ENCODE data around the gene ZBTB16.
A peak's percentile ranks its signal among the peaks of the same experiment; 100 is the strongest.

ZBTB16 gene

DNA sequence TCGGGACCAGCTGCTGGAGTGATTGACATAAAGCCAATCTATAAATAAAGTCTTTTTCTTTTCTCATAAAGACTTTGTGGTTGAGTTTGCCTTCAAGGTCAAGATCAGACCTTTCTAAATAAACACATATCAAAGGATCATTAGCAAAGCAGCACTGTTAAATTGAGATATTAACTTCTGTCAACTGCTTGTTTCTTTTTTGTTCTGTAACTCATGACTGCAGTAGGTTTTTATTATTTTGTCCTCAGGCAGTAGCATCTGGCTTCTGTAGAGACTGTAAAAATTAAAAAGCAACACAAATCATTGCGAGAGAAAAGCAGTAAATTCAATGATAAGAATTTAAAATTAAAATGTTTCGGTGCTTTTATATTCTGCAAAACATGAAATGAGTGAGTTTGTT lies 159.0 kb downstream of the ZBTB16 start:
- DNase-seq: no peak

DNA sequence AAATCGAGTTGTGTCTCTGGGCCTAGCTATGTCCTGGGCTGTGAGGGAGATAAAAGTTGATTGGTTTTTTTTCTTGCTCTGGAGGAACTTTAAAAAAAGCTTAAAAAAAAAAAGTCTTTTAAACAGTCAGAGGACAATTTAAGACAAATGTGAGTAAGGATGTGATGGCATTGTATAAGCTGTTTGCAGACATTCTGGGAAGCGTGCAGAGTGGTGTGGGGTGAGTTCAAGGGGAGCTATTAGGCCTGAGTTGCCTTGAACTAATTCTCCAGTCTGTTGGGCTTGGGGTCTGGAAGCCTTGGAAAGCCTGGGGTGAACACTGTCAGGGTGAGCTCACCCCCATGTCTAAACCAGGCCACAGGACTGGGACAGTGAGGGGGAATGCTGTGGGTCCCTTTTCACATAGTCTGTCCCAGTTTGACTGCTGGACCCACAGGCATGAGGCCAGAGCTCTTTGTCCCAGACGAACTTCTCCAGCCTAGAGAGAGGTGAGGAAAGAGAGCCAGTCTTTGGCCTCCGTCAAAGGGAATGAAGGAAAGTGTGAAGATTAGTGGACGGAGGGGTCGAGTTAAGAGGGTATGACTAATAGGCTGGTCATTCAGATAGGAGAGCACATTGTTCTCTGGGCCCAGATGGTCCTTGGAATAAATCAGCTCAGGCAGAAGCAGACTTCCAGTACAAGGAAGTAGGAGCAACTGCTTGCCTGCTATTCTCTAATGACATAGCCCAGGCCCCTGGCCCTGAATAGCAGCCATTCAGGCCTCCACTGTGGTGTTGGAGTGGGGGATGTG lies 160.2 kb downstream of the ZBTB16 start:
- peak in 1 of 2 donors; percentile 18 for DNase-seq

DNA sequence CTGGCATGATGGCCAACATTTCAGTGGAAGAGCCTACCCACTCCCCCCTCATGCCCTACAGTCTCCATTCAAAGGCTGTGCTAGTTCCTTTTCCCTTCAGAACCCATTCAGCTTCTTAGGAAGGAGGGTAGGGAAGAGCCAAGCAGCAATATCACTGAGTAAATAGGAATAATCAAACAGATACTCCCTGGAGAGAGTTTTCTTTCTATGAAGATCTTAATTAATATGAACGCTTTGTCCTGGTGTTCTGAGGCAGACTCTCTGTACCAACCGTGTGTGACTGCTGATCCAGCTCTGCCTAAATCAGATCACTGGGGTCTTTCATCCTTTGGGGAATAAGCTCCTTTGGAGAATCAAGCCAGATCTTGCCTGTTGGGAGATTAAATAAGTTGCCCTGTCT lies 161.5 kb downstream of the ZBTB16 start:
- DNase-seq: no peak

DNA sequence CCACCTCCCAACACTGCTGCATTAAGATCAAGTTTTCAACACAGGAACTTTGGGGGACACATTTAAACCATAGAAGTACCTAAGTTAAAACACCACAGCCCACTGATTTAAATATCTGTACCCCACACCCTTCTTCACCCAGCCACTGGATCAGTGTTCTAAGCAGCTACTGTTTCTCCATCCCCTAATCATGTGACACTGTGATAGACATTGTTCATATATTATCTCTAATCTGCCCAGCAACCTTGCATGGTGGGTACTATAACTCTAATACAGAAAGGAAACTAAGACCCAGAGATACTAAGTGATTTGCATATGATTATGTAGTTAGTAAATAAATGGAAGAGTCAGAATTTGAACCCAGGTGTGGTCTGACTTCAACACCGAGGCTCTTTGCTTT lies 166.2 kb downstream of the ZBTB16 start:
- no peak for DNase-seq

DNA sequence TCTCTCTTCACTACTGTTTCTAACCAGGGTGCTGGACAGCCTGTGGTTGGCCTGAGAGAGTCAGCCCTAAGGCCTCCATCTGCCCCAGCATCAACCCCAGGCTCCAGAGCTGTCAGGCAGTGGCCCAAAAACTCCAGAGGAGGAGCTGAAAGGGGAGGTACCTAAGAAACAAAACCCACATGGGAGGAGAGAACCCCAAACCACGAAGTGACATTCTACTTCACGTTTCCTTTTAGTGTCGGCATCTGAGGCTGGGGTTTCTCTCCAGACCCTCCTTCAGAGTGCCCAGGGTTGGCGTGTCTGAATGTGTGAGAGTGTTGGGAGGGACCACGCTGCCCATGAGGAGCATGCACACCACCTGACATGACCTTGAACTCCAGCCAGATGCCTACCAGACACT lies 166.8 kb downstream of the ZBTB16 start:
- no peak for DNase-seq

DNA sequence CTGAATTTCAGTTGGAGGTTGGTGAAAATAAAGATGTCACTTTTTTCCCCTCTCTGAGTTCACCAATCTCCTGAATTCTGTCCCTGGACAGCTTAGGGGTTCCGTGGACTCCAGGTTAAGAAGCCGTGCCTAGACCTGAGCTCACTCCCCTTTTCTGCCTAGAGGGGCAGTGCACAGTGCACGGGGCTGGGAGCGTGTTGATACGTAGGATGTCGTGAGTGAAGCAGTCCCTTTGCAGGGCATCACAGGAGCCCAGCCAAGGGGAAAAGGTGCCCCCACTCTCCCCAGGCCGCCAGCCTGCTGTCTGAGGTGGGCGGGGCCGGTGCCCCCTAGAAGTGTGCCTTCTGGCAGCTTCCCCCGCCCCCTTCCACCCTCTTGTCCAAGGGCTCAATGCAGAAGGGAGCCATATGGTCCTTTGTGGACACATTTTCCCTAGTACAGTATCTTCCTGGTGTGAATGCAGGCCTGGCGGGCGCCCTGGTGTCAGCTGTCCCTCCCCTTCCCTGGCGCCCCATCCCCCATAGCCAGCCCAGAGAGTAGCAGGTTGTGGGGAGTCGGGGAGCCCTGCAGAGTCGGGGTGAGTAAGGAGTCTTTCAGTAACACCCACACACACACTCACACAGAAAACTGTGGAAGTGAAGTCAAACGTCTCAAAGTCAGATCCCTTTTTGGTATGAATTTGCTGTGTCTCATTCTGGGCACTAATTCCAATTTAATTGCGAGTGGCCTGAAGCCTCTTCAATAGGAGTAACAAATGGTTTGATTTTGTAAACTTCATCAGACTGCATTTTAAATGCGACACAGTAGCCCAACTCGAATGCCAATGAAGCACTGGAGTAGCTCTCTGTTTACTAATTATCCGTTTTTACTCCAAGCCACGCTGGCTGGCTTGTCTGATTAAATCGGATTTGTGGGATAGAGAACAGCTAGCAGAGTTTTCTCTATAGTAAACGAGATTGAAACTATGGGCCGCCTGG lies 169.2 kb downstream of the ZBTB16 start:
- DNase-seq: peak in 1 of 2 donors; percentile 49

DNA sequence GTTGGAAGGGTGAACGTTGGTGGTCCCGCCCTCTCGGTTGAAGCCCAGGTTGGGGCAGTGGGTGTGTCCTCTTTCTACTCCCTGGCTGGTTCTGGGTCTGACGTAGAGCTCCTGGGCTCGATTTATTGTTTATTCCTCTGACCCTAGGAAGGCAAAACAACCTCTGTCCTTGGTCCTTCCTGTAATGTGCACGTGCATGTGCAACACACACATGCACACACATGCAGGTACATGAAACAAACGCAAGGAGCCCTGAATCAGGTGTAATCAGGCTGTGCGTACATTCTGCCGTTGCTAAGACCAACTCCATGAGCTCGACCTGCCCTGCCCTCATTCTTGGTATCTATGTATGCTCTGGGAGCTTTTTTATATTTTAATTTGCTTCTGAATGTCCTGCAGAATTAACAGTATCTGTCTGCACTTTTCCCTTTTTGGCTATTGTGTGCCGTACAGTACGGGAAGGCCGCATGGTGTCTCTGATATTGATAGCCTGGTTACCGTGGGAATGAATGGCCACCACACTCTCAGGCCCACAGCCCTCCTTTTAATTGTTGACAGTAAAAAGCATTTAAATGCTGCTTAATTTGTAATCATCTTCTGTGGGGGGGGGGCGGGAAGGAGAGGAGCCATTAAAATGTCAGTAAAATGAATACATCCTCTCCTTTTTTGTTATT lies 170.7 kb downstream of the ZBTB16 start:
- no peak for DNase-seq

DNA sequence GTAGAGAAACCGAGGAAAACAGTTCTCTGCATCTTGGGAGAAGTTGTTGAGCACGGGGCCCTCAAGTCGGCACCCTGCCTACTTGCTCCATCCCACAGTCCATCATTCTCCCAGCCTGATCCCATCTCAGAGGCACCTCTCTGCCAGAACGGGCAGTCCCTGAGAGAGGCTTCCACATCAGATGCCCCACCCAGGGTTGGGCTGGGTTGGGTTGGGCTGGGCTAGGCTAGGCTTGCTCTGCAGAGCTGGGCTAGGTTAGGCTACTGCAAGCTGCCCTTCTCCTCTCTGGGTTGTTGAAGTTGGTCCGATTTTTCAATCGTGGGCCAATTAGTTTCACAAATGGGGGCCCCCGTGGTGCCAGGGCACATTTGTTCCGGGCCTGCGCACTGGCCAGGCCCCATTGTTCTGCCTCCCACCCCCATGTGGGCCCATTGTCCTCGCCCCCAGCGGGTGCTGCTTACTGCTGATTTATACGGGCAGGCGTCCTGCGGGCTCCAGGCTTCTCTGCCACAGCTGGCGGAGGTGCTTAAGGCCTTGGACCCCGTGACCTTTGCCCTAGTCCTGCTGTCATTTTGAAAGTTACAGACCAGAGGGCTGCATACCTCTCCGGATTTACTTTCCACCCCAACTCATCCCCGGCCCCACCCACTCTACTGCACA lies 173.0 kb downstream of the ZBTB16 start:
- no peak for DNase-seq

DNA sequence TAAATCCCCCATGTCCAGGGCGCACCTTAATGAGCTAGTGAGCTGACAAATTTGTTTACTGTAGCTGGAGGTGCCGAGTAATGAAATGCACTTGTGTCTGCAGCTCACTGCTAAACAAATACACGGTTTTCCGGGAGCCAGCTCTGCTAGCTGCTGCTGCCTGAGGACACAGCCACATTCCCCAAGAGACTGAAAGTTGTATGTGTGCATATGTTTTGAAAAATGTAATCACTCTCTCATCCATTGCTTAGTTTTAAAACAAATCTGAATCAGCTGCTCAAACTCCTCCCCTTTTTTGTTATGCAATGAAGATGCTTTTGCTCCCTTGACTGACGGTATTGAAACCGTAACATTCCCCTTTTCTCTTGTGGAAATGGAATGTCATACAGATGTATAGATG lies 174.2 kb downstream of the ZBTB16 start:
- no peak for DNase-seq

DNA sequence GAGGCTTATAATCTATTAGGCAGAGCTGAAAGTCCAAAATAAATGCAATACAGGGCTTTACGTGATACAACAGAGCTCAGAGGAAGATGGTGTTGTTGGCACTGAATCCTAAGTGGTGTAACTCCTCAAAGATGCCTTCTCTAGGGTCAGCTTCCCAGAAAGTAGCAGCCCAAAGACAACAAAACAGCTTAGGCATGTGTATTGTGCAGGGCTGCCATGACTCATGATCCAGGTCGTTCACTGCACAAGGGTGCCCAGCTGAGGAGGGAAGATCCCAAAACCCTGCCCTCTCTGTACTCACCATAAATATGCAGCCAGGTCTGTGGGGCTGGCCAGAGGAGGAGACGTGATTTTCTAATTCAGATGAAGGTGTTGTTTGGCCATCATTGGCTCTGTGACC lies 177.3 kb downstream of the ZBTB16 start:
- no peak for DNase-seq

DNA sequence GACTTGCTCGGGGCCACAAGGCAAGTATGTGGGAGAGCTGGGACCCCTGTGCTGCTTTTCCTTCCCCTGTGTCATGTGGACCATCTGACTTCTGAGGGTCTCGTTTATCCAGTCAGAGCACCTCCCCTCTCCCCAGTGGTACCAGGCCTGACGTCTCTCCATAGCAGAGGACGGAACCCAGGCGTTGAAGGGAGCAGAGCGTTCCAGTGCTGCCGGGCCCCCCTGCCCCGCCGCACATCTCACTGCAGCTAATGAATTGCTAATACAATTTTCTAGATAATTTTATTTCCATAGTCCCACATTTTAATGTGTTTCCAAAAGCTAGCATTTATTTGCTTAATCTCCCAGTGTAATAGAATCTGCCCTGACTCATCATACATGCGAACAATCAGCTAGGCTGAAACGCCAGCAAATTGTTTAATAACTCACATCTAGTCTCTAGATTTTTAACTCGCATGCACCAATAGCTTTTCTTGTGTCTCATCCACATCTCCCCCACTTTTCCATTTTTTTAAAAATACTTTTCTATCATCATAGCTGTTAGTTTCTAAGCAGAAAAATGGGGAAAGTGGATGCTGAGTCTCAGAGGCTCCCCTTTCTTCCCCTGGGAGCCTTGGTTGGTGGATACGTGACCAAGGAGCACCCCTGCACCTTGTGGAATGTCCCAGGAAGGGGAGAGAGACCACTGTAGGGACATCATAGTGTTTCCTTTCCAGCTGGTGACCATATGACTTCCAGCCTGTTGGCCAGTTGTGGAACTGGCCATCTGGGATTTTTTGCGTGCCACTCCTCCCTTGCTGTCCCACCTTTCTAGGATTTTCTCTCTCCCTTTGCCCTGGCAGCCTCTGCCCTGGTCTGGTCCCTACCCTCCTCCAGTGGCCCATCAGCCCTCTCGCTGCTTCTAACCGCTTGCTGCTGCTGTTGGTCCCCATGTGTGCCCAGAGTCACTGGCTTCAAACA lies 178.1 kb downstream of the ZBTB16 start:
- no peak for DNase-seq

DNA sequence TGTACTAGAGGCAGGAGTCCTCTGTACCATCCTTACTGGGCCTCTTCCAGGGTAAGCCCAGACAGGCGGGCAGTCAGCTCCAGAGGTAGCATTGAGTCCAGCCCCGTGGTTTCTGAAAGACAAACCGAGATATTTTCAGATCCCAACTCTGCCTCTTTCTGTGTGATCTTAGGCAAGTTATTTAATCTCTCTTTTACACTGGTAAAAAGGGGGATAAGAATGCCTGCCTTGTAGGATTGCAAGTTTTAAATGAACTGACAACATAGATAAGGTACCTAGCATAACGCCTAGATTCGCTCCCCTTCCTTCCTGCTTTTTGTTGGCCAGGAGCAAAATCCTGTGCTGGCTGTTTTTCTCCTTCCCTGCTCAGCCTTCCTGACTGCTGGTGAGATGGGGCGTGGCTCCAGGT lies 180.2 kb downstream of the ZBTB16 start:
- DNase-seq: no peak

DNA sequence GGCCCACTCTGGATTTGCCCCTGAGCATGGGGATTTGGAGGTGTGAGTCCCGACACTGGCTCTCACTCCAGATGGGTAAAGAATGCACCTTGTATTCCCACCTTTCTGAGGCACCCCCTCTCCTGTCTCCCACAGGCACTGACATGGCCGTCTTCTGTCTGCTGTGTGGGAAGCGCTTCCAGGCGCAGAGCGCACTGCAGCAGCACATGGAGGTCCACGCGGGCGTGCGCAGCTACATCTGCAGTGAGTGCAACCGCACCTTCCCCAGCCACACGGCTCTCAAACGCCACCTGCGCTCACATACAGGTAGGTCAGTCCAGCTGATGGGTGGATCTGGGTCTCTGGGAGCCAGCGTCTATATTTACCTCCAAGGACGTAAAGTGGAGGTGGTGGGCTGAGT lies 182.5 kb downstream of the ZBTB16 start:
- DNase-seq: no peak

DNA sequence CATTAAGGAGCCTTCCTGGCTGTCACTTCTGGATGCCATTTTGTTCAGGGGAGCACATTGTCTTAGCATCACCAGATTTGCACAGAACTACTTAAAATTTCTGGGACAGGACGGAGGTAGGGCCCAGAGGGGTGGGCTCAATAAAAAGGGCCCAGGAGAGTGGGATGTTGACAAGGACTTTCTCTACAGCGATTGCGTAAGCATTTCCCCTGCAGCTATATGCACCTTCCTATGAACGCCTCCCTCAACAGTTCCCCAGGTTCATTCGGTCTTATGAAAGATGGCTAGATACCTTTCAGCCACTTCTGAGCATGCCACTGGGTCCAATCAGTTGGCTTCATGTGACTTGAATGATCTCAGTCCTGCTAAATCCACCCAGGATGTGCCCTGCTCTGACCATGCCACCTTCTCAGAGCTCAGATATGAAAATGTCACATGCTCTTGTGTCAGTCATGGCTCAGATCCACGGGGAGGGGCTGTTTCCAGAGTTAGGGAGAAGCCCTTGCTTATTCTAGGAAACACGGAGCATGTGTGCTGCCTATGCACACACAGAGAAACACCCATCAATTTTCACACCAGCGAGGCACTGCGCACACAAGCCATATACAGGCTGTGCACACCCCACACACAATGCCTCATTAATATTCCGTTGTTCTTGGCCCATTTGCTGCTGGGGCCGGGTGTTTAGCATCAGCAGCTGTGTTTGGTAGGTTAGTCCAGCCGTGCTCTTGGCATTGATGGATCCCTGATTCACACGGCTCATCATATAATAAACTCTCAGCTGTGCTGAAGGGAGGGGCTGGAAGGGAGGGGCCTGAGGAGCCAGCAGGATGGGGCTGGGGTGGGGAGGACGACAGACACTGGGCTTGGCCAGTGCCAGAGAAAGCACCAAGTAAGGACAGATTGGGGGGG lies 184.2 kb downstream of the ZBTB16 start:
- peak; percentile 36 to 48 for DNase-seq

DNA sequence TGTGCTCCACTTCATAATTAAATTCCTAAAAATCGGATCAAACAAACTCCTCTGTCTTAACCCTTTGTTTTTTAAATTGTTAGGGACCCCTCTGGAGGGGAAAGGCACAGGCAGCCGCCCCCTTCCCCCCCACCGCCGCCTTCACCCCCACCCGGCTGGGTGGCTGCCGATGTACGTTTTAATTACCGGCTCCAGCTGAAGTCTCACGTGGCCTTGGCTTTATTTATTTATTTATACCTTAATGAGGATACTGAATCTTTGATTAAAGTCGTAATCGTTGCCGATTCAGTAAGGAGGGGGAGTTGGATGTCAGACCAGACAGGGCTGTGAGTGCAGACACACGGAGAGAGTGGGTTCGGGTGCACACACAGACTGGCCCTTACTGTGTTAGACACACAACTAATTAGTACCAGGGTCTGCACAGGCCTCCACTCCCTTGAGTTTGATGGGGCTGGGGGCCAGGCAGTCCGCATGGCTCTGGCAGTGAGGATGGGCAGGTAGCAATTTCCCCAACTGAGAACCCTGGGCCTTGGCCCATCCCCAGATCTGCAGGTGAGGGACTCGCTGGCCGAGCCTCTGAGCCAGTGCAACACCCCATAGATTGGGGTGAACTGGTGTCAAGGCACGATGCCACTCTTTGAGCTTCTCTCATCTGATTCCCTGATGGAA lies 185.3 kb downstream of the ZBTB16 start:
- no peak for DNase-seq

DNA sequence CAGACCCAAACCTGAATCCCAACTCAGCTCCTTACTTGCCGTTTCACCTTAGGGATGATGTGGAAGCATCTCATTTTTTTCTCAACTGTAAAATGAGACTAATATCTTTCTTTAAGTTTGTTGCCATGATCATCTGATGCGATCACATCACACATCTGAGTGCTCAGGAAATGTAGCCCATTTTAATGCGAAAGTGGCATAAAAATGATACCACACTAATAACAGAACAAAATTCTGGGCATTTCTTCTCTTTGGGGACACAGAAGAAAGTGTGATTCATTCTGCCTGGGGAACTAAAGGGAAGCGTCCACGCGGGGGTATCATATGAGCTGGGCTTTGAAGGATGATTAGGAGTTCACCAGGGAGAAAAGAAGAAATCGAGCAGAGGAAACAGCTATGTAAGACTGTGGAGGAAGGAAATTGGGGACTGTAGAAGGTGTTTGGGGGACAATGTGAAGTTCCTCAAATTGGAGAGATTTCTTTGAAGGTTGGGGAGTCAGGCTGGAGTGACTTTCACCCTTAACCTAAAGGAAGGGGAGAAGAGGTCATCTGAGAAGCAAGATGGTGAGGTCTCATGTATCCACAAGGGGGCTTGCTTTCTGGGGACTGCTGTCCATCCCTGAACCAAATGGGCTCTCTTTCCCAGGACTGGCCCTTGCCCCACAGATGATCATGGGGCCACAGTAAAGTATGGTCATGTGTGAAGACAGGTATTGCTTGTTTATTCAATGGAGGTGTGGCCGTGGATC lies 187.0 kb downstream of the ZBTB16 start:
- DNase-seq: no peak

DNA sequence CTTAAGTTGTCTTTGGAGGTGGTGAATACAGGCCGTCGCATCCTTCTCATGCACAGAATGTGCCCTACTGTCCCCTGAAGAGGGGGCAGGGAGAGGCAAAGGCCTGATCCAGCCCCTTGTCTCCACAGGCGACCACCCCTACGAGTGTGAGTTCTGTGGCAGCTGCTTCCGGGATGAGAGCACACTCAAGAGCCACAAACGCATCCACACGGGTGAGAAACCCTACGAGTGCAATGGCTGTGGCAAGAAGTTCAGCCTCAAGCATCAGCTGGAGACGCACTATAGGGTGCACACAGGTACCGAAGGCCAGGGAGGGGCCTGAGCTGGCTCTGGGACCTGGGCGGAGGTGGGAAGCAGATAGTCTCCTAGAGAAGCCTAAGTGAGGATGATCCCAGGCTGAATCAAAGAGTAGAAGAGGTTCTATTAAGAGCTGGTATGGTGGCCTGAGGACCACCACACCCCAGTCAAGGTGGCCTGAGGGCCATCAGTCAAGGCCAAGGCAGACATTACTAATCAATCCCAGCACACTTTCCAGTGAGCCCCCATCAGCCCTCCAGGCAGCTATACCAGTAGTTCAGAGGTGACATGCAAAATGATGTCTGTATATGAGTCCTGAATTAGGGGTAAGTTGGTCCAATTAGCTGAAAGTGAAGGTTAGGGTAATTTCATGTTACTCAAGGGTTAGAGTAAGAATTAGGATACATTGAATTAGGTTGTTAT lies 187.7 kb downstream of the ZBTB16 start:
- DNase-seq: no peak

DNA sequence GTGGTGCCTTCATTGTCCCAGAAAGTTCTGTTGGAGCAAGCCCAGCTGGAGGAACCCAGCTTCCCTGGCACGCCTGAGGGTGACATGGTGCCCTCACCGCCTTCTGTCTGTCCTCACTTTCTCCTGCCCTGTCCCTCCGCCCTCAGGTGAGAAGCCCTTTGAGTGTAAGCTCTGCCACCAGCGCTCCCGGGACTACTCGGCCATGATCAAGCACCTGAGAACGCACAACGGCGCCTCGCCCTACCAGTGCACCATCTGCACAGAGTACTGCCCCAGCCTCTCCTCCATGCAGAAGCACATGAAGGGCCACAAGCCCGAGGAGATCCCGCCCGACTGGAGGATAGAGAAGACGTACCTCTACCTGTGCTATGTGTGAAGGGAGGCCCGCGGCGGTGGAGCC lies 190.7 kb downstream of the ZBTB16 start:
- DNase-seq: no peak

Data from hippocampal formation (tissue), 2 donors.